Measurements from ENCODE around the gene MEAK7. TPM values are rescaled to one million over a fixed set of nuclear protein-coding genes. Genes with fewer than 3 reads are reported as not detected.

Gene MEAK7
- total and polyA plus RNA-seq, 12 donors, result 3.2 to 7.6 (median 5.5) TPM

DNA sequence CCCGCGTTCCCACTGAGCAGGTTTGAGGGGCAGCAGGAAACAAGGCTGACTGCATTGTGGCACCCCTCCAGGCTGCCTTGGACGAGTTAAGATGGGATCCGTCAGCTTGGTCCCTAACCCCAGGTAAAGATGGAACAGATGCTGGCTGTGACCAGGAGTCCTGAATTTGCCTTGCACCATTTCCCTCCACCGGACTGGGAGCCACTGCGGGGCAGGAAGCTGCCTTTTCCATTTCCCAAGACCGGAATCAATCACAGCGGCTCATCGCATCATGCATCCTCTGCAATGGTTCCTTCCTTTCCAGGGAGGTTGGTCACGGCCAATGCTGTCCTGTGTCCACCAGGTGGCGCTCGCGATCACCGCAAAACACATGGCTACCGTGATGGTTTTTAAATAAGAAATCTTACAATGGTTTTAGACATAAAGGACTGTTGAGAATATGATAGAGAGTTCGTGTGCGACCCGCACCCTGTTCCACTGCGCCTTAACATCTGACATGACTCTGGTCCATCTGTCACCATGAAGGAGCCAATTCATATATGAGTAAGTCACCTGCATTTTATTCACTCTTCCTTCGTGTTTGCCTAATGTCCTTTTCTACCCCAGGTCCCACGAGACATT, 6.8 kb upstream of the MEAK7 start:
- H3K4me3 ChIP-seq, result peak overlapping the region in 2 of 10 donors; percentile 10 to 14
- intact Hi-C loops (cut with DNase I), result loop anchor here (1.0 to 10.0 kb wide), 10 partner anchors 106 to 454 kb away; partner anchors contain the start of gene COTL1 (in 1 of the 10)
- WGBS, 2 donors, result 6 to 10% methylated on average over 21 of the region's 21 CpGs

DNA sequence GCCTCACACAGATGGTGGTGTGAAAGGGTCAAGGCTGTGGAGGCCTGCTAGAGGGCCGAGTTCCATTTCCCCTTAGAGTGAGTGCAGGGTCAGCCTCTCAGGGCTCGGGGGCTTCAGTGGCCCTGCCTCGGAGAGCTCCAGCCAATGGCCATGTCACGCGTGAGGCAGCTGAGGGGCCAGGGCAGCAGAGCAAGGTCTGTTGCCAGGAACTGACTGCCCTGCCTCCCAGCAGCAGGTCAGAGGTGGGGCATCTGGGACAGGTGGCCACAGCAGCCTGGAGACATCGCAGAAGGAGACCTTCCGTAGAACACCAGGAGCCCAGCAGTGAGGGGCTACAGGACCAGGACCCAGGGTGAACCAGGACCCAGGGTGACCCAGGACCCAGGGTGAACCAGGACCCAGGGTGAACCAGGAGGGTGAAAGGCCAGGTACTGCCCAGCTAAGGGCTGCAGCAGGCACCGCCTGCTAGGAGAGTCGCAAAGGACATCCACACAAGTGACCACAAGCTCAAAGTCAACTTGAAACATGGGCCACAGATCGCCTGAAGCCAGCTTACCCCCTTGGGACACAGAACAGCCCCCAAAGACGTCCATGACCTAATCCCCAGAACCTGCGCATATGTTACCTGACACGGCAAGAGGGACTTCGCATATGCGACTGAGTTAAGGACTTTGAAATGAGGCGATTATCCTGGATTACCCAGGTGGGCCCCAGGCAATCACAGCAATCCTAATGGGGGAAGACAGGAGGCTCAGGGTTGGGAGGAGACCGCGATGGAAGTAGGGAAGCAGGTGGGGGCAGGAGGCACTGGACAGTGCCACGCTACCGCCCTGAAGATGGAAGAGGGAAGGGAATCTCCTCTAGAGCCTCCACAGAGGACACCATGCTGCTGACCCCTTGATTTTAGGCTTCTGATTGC, 4.8 kb upstream of the MEAK7 start:
- peaks cover 4 to 48% (median 17%) of the 10 kb centered on the region in 9 donors for H3K4me1 ChIP-seq
- H3K9me3 ChIP-seq, result no peaks in the 10 kb centered on the region
- TF ChIP-seq, protein P1, sequence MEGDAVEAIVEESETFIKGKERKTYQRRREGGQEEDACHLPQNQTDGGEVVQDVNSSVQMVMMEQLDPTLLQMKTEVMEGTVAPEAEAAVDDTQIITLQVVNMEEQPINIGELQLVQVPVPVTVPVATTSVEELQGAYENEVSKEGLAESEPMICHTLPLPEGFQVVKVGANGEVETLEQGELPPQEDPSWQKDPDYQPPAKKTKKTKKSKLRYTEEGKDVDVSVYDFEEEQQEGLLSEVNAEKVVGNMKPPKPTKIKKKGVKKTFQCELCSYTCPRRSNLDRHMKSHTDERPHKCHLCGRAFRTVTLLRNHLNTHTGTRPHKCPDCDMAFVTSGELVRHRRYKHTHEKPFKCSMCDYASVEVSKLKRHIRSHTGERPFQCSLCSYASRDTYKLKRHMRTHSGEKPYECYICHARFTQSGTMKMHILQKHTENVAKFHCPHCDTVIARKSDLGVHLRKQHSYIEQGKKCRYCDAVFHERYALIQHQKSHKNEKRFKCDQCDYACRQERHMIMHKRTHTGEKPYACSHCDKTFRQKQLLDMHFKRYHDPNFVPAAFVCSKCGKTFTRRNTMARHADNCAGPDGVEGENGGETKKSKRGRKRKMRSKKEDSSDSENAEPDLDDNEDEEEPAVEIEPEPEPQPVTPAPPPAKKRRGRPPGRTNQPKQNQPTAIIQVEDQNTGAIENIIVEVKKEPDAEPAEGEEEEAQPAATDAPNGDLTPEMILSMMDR (IDR thresholded peaks at IDR 0.05), result no peak
- intact Hi-C loops (cut with DNase I), result no loop called here
- ATAC-seq (no peak), DNase-seq (no peak)
- no peak overlapping the region for H3K27ac ChIP-seq
- H3K4me3 ChIP-seq, result no peak overlapping the region
- no peaks in the 10 kb centered on the region for H3K36me3 ChIP-seq
- WGBS, 2 donors, result 82 to 83% methylated on average over 20 of the region's 20 CpGs
- no peaks in the 10 kb centered on the region for H3K27me3 ChIP-seq

More for the DNA sequence above, 6.8 kb upstream of the MEAK7 start:
- Histone ChIP-seq H3K27ac (peak overlapping the region in 1 of 10 donors; percentile 87), H3K4me1 (peaks cover 0 to 47% (median 3%) of the 10 kb centered on the region in 9 donors), H3K36me3 (no peaks in the 10 kb centered on the region), H3K9me3 (no peaks in the 10 kb centered on the region), H3K27me3 (no peaks in the 10 kb centered on the region)
- peak; percentile 83 to 85 for DNase-seq
- TF ChIP-seq, protein P1 (IDR thresholded peaks at IDR 0.05), result peak; percentile 94 to 99 (median 97)
- peak; percentile 40 to 92 (median 84) for ATAC-seq

DNA sequence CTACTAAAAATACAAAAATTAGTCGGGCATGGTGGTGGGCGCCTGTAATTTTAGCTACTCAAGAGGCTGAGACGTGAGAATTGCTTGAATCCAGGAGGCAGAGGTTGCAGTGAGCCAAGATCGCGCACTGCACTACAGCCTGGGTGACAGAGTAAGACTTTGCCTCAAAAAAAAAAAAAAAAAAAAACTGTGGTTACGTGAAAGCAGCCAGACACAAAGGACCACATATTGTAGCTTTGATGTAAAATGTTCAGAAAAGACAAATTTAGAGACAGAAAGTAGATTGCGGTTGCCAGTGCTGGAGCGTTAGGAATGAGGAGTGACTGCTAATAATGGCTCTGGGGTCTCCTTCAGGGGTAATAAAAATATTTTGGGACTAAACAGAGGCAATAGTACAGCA, 4.0 kb upstream of the MEAK7 start:
- Histone ChIP-seq H3K27ac (no peak overlapping the region), H3K4me1 (peaks cover 4 to 46% (median 24%) of the 10 kb centered on the region in 9 donors), H3K27me3 (no peaks in the 10 kb centered on the region), H3K4me3 (no peak overlapping the region), H3K36me3 (no peaks in the 10 kb centered on the region), H3K9me3 (no peaks in the 10 kb centered on the region)
- TF ChIP-seq, protein P1 (IDR thresholded peaks at IDR 0.05), result no peak
- ATAC-seq (no peak), DNase-seq (no peak)
- WGBS, 2 donors, result 91 to 93% methylated on average over 8 of the region's 8 CpGs
- intact Hi-C loops (cut with DNase I), result no loop called here

Data from heart right ventricle (tissue), 16 donors.